Fibroblast of lung (primary cell): ENCODE results near the gene PRELID1.

ENCODE experiments used
- EZH2 ChIP-seq: IDR thresholded peaks from 2 replicates; pipeline ENCODE4 v1.5.1; 2012; ENCODE audit warnings: low read length, control low read depth, mild to moderate bottlenecking; ENCODE audit errors: missing control alignments
- TF ChIP-seq, protein P1 (sequence below), 2 donors: IDR thresholded peaks in 1 of 2; conservative IDR thresholded peaks in 1 of 2; 1 replicate in 1 of 2; 2 replicates in 1 of 2; pipeline ENCODE4 v1.5.1; 2011 to 2012; ENCODE audit warnings: low read length in 2 of 2, control low read depth in 1 of 2, inconsistent platforms in 1 of 2, low read depth in 1 of 2, mild to moderate bottlenecking in 1 of 2

DNA sequence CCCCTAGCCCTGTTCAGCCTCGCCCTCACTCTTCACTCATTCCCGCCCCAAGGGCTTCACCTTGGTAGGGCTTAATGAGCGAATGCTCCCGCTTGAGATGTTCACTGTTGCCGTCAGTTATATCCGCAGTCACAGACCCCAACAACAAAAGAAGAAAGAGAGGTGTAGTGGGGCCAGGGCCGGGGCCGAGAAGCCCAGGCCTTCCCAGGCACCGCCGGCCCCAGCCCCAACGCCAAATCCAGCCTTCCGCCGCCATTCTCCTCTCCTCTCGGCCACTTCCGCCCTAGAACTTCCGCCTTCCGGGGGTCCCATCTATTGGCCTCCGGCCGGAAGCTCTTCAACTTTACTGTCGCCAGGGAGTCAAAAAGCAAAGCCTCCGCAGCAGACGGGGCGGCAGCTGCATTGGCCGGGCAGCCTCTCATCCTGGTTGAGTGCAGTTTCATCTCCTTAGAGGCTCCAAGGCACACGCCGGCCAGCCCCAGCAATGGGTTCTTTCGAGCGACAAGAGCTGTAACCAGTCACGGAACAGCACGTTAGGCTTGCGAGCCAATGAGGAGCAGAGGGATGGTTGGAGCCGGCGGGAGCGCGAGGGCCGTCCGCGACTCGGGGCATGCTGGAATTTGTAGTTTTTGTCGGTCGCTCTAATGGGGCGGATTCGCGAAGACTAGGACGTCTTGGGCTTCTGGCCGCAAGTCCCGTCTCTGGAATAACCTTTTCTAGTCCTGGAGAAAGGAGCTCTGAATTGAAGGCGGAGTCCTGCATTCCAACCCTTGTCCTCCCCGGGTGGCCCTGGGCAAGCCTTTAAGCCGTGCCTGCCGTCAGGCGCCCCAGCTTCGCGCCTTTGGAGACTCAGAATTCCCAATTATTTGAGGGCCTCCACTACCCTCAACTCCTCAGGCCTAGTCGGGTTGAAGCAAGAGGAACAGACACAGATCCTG is 48.1 kb downstream of the PRELID1 start, which contains the start of gene LMAN2:
- TF ChIP-seq, protein P1, sequence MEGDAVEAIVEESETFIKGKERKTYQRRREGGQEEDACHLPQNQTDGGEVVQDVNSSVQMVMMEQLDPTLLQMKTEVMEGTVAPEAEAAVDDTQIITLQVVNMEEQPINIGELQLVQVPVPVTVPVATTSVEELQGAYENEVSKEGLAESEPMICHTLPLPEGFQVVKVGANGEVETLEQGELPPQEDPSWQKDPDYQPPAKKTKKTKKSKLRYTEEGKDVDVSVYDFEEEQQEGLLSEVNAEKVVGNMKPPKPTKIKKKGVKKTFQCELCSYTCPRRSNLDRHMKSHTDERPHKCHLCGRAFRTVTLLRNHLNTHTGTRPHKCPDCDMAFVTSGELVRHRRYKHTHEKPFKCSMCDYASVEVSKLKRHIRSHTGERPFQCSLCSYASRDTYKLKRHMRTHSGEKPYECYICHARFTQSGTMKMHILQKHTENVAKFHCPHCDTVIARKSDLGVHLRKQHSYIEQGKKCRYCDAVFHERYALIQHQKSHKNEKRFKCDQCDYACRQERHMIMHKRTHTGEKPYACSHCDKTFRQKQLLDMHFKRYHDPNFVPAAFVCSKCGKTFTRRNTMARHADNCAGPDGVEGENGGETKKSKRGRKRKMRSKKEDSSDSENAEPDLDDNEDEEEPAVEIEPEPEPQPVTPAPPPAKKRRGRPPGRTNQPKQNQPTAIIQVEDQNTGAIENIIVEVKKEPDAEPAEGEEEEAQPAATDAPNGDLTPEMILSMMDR (conservative IDR thresholded peaks at IDR 0.05 in 1 of 2, IDR thresholded peaks at IDR 0.05 in 1 of 2; ENCODE audit: low read depth in 1 of 2, low read length in 2 of 2), result no peak
- no peak for TF ChIP-seq EZH2
